HG03571 (cell line): ENCODE results near the gene EYA4.
"Not testable (repeated sequence)": the region's sequence is repeated elsewhere in the genome, so short reads cannot be mapped to it uniquely, and the experiment has no call there.

Experiments used
- ATAC-seq: cut with Tn5 transposase; IDR thresholded peaks from one replicate; pipeline ENCODE4 v1.9.1; 2021; ENCODE audit not compliant: unreplicated experiment

Gene EYA4

GRCh38 chr6:133396233-133396983 is 155.3 kb downstream of the EYA4 start:
- ATAC-seq, result no peak

- no peak for ATAC-seq
Observed at GRCh38 chr6:133396984-133397348, 155.8 kb downstream of the EYA4 start.

- ATAC-seq, result not testable (repeated sequence)
Observed at GRCh38 chr6:133397601-133398000, 156.4 kb downstream of the EYA4 start.

GRCh38 chr6:133399426-133399825 is 158.3 kb downstream of the EYA4 start:
- ATAC-seq, result no peak

- ATAC-seq, result no peak
Observed at GRCh38 chr6:133404151-133404550, 163.0 kb downstream of the EYA4 start.

GRCh38 chr6:133404728-133405127 is 163.6 kb downstream of the EYA4 start:
- no peak for ATAC-seq

GRCh38 chr6:133407320-133408100 is 166.4 kb downstream of the EYA4 start:
- ATAC-seq, result no peak

GRCh38 chr6:133408132-133408531 is 167.0 kb downstream of the EYA4 start:
- ATAC-seq, result no peak

GRCh38 chr6:133408543-133408942 is 167.4 kb downstream of the EYA4 start:
- ATAC-seq, result no peak

- ATAC-seq, result no peak
Observed at GRCh38 chr6:133410638-133411435, 169.7 kb downstream of the EYA4 start.

- no peak for ATAC-seq
Observed at GRCh38 chr6:133411757-133412156, 170.6 kb downstream of the EYA4 start.

GRCh38 chr6:133415262-133415661 is 174.1 kb downstream of the EYA4 start:
- no peak for ATAC-seq

GRCh38 chr6:133418108-133418507 is 177.0 kb downstream of the EYA4 start:
- no peak for ATAC-seq

GRCh38 chr6:133423242-133423641 is 182.1 kb downstream of the EYA4 start:
- ATAC-seq, result no peak

- no peak for ATAC-seq
Observed at GRCh38 chr6:133424359-133424758, 183.2 kb downstream of the EYA4 start.

- no peak for ATAC-seq
Observed at GRCh38 chr6:133426038-133426437, 184.9 kb downstream of the EYA4 start.

- no peak for ATAC-seq
Observed at GRCh38 chr6:133428295-133428694, 187.1 kb downstream of the EYA4 start.

GRCh38 chr6:133430530-133430929 is 189.4 kb downstream of the EYA4 start:
- no peak for ATAC-seq

GRCh38 chr6:133431031-133431430 is 189.9 kb downstream of the EYA4 start:
- no peak for ATAC-seq

- no peak for ATAC-seq
Observed at GRCh38 chr6:133432021-133432989, 191.1 kb downstream of the EYA4 start.
